Subcutaneous abdominal adipose tissue (tissue), 5 donors: ENCODE measurements around the gene SLFN12L.
"Not testable (repeated sequence)": the region's sequence is repeated elsewhere in the genome, so short reads cannot be mapped to it uniquely, and the experiment has no call there.

Experiments
- H3K27ac ChIP-seq: one replicate; pipeline ENCODE4 v1.7.0; 2013; ENCODE audit warnings: low read depth, mild to moderate bottlenecking, inconsistent platforms, low read length, moderate library complexity
- H3K27me3 ChIP-seq, 5 donors: one replicate each; pipeline ENCODE4 v1.7.0; 2013; ENCODE audit warnings: low read length in 5 of 5, inconsistent platforms in 1 of 5; ENCODE audit not compliant: control insufficient read depth in 5 of 5, insufficient read depth in 4 of 5
- H3K36me3 ChIP-seq, 5 donors: one replicate each; pipeline ENCODE4 v1.7.0; 2013; ENCODE audit warnings: low read length in 5 of 5; ENCODE audit not compliant: control insufficient read depth in 5 of 5, insufficient read depth in 5 of 5
- H3K4me1 ChIP-seq, 5 donors: one replicate each; pipeline ENCODE4 v1.7.0; 2013; ENCODE audit warnings: low read length in 5 of 5, mild to moderate bottlenecking in 3 of 5, moderate library complexity in 1 of 5; ENCODE audit not compliant: control insufficient read depth in 5 of 5, insufficient read depth in 5 of 5
- H3K4me3 ChIP-seq, 5 donors: one replicate each; pipeline ENCODE4 v1.7.0; 2013; ENCODE audit warnings: low read length in 5 of 5, low read depth in 1 of 5
- H3K9ac ChIP-seq, 5 donors: one replicate each; pipeline ENCODE4 v1.7.0; 2013; ENCODE audit warnings: low read length in 5 of 5, mild to moderate bottlenecking in 4 of 5, moderate library complexity in 3 of 5
- H3K9me3 ChIP-seq, 5 donors: one replicate each; pipeline ENCODE4 v1.7.0; 2013; ENCODE audit warnings: low read length in 5 of 5; ENCODE audit not compliant: control insufficient read depth in 5 of 5
- donor health status: healthy.
- donor health status: healthy.
- donor health status: healthy.
- donor health status: healthy.
- donor health status: healthy.

The SLFN12L gene

GRCh38 chr17:35486920-35487732, 50.4 kb downstream of the SLFN12L start:
- Histone ChIP-seq H3K9ac (peak overlapping the region in 3 of 5 donors; percentile 55 to 63 (median 63)), H3K4me1 (peaks cover 1 to 20% (median 17%) of the 10 kb centered on the region in 5 donors), H3K36me3 (no peaks in the 10 kb centered on the region), H3K27ac (no peak overlapping the region), H3K9me3 (peaks cover 0 to 6% (median 0%) of the 10 kb centered on the region in 5 donors), H3K4me3 (peak overlapping the region; percentile 74 to 79 (median 78)), H3K27me3 (peaks cover 11 to 34% (median 28%) of the 10 kb centered on the region in 5 donors)

DNA sequence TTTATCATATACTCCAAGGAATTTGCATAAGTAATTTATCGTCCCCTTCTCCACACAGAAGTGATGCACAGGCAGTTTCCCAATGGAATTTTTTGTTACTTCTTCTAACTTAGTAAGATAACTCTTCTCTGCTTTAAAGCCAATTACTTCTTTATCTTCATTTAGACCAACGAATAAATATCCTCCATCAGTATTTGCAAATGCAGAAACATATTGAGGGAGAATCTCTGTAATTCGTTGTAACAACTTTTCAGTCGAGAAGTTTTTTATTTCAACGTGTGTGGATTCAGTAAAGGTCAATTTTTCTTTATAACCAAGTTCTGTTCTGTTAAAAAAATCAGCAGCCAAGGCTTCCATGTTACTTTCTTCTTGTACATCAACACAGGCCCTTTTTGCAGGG, 58.2 kb downstream of the SLFN12L start:
- Histone ChIP-seq H3K27me3 (peaks cover 0 to 4% (median 0%) of the 10 kb centered on the region in 5 donors), H3K9ac (no peak overlapping the region), H3K27ac (no peak overlapping the region)

DNA sequence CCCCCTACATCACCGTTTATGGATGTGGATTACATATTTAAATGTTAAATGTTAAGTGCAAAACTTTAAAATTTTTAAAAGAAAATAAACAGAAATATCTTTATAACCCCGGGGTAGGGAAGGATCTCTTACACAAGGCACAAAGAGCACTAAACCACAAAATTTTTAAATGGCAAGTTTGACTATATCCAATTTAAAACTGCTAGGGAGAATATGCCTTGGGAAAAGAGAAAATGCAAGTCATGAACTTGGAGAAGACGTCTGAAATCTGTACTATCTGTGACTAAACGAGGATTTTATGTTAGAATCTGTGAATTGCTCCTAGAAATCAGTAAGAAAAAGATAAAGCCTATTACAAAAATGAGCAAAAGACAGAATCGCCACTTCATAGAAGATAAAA, 60.2 kb downstream of the SLFN12L start:
- Histone ChIP-seq H3K27me3 (peaks cover 0 to 4% (median 0%) of the 10 kb centered on the region in 5 donors), H3K4me1 (no peaks in the 10 kb centered on the region), H3K36me3 (no peaks in the 10 kb centered on the region), H3K9ac (no peak overlapping the region), H3K4me3 (no peak overlapping the region), H3K9me3 (no peaks in the 10 kb centered on the region), H3K27ac (no peak overlapping the region)

More for the DNA sequence above, 58.2 kb downstream of the SLFN12L start:
- Histone ChIP-seq H3K9me3 (peaks cover 0 to 6% (median 0%) of the 10 kb centered on the region in 5 donors), H3K36me3 (no peaks in the 10 kb centered on the region), H3K4me1 (no peaks in the 10 kb centered on the region), H3K4me3 (no peak overlapping the region)

- Histone ChIP-seq H3K27ac (no peak overlapping the region), H3K36me3 (no peaks in the 10 kb centered on the region), H3K4me3 (no peak overlapping the region), H3K4me1 (no peaks in the 10 kb centered on the region), H3K27me3 (peaks cover 0 to 4% (median 0%) of the 10 kb centered on the region in 5 donors), H3K9me3 (no peaks in the 10 kb centered on the region), H3K9ac (no peak overlapping the region)
Measured at GRCh38 chr17:35476283-35476820, 61.1 kb downstream of the SLFN12L start.

GRCh38 chr17:35468475-35468874, 69.0 kb downstream of the SLFN12L start:
- Histone ChIP-seq H3K4me3 (no peak overlapping the region), H3K36me3 (no peaks in the 10 kb centered on the region), H3K4me1 (no peaks in the 10 kb centered on the region), H3K9ac (no peak overlapping the region), H3K27me3 (peaks cover 0 to 4% (median 0%) of the 10 kb centered on the region in 5 donors), H3K27ac (no peak overlapping the region), H3K9me3 (no peaks in the 10 kb centered on the region)

GRCh38 chr17:35467824-35468223, 69.7 kb downstream of the SLFN12L start:
- Histone ChIP-seq H3K4me1 (no peaks in the 10 kb centered on the region), H3K9ac (no peak overlapping the region), H3K9me3 (no peaks in the 10 kb centered on the region), H3K36me3 (no peaks in the 10 kb centered on the region), H3K4me3 (no peak overlapping the region), H3K27ac (no peak overlapping the region), H3K27me3 (peaks cover 0 to 4% (median 4%) of the 10 kb centered on the region in 5 donors)

DNA sequence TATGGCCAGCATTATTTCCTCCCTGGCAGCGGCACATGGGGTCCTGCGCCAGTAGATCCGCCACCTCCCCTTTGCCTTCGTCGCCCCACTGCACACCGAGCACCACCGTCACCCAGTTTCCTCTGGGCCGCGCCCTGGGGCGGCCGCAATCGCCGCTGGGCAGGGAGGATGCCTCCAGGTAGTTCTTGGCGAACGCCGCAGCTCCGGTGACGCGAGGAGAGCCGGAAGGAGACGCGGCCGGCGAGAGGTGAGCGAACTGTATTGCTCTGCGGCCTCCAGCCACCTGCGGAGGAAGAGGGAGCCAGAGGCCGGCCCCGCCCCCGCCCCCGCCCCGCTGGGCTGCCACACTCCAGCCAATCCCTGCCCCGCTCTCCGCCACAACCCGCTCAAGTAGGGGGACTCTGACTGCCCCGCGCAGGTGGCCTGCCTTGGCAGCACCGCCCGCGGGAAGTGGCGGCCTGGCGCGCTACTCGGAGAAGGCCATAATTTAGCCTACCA, 77.1 kb downstream of the SLFN12L start:
- H3K27me3 ChIP-seq = peaks cover 0 to 7% (median 6%) of the 10 kb centered on the region in 5 donors
- no peaks in the 10 kb centered on the region for H3K36me3 ChIP-seq
- no peak overlapping the region for H3K27ac ChIP-seq
- H3K9ac ChIP-seq = no peak overlapping the region
- H3K4me1 ChIP-seq = peaks cover 0 to 6% (median 3%) of the 10 kb centered on the region in 5 donors
- H3K4me3 ChIP-seq = peak overlapping the region in 4 of 5 donors; percentile 33 to 60 (median 52)
- H3K9me3 ChIP-seq = no peaks in the 10 kb centered on the region

DNA sequence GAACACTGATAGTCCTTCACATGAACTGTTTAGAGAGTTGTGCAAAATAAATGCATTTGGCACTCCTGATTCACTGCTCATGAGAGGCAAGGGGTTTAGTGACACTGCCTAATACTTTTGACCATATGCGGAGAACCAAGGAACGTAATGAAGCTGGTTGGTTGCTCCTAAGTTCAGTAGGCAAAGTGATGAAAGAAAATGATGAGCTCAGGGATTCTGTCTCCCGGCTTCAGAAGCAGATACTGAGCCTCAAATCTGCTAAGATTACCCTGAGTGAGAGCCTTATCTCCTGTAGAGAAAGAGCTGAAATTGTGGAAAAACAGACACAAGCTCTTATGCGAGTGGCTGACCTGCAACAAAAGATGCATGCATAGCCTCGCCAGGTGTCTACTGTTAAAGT, 83.4 kb downstream of the SLFN12L start:
- not testable (repeated sequence) for H3K4me1 ChIP-seq, H3K9me3 ChIP-seq
- H3K27me3 ChIP-seq = peaks cover 0 to 10% (median 7%) of the 10 kb centered on the region in 5 donors

DNA sequence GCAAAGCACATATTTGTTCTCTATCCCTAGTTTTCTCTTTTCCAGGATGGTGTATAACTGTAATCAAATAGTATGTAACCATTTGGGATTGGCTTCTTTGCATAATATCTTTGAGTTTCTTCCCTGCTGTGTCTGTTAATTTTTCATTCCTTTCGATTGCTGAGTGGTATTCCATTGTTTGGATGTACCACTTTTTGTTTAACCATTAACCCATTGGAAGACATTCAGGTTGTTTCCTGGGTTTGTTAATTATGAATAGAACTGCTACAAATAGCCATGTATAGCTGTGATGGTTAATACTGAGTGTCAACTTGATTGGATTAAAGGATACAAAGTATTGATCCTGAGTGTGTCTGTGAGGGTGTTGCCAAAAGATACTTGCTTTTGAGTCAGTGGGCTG, 84.3 kb downstream of the SLFN12L start:
- peaks cover 0 to 18% (median 14%) of the 10 kb centered on the region in 5 donors for H3K27me3 ChIP-seq
- H3K4me3 ChIP-seq = no peak overlapping the region
- H3K4me1 ChIP-seq = peaks cover 0 to 17% (median 14%) of the 10 kb centered on the region in 5 donors
- H3K27ac ChIP-seq = no peak overlapping the region
- no peak overlapping the region for H3K9ac ChIP-seq
- H3K36me3 ChIP-seq = no peaks in the 10 kb centered on the region
- no peaks in the 10 kb centered on the region for H3K9me3 ChIP-seq

More for the DNA sequence above, 83.4 kb downstream of the SLFN12L start:
- not testable (repeated sequence) for H3K27ac ChIP-seq, H3K9ac ChIP-seq, H3K36me3 ChIP-seq, H3K4me3 ChIP-seq

GRCh38 chr17:35449371-35449931, 88.0 kb downstream of the SLFN12L start:
- Histone ChIP-seq H3K4me1 (peaks cover 0 to 23% (median 18%) of the 10 kb centered on the region in 5 donors), H3K4me3 (peak overlapping the region in 4 of 5 donors; percentile 36 to 75 (median 72)), H3K27ac (no peak overlapping the region), H3K27me3 (peaks cover 0 to 21% (median 14%) of the 10 kb centered on the region in 5 donors), H3K9me3 (no peaks in the 10 kb centered on the region), H3K9ac (no peak overlapping the region), H3K36me3 (peaks cover 0 to 2% (median 0%) of the 10 kb centered on the region in 5 donors)
